Aorta (tissue), 5 donors: ENCODE data around the gene TNS4. TPM values are rescaled to one million over a fixed set of nuclear protein-coding genes. Genes with fewer than 3 reads are reported as not detected.

Source experiments
- ATAC-seq: fragments of 200-7000 bp; cut with Tn5 transposase; one replicate; pipeline ENCODE4 v1.9.1; 2022; ENCODE audit warnings: moderate library complexity; ENCODE audit not compliant: low FRiP score
- DNase-seq, 2 donors: peaks; one replicate each; pipeline ENCODE4 v3.0.0-alpha.2; 2020
- H3K27ac ChIP-seq, 2 donors: one replicate each; pipeline ENCODE4 v1.5.1; 2013; ENCODE audit warnings: low read length in 2 of 2, mild to moderate bottlenecking in 2 of 2, moderate library complexity in 2 of 2, control low read depth in 1 of 2, inconsistent platforms in 1 of 2, low read depth in 1 of 2
- H3K27me3 ChIP-seq, 2 donors: one replicate each; pipeline ENCODE4 v1.6.1; 2013; ENCODE audit warnings: control low read depth in 1 of 2, low read length in 1 of 2, mild to moderate bottlenecking in 1 of 2, moderate library complexity in 1 of 2; ENCODE audit not compliant: insufficient read depth in 2 of 2, control insufficient read depth in 1 of 2
- H3K36me3 ChIP-seq, 2 donors: one replicate each; pipeline ENCODE4 v1.6.1; 2013; ENCODE audit warnings: control low read depth in 1 of 2, low read length in 1 of 2, mild to moderate bottlenecking in 1 of 2; ENCODE audit not compliant: insufficient read depth in 2 of 2, control insufficient read depth in 1 of 2
- H3K4me1 ChIP-seq, 2 donors: one replicate each; pipeline ENCODE4 v1.6.1; 2013; ENCODE audit warnings: low read length in 2 of 2, control low read depth in 1 of 2, mild to moderate bottlenecking in 1 of 2, moderate library complexity in 1 of 2; ENCODE audit not compliant: insufficient read depth in 2 of 2, control insufficient read depth in 1 of 2
- H3K4me3 ChIP-seq, 2 donors: one replicate each; pipeline ENCODE4 v1.5.1; 2013; ENCODE audit warnings: low read length in 2 of 2, control low read depth in 1 of 2, mild to moderate bottlenecking in 1 of 2
- H3K9me3 ChIP-seq: one replicate; pipeline ENCODE4 v1.6.1; 2013; ENCODE audit warnings: mild to moderate bottlenecking, low read length; ENCODE audit not compliant: control insufficient read depth
- WGBS, 2 donors: extraction: QIAGEN DNeasy Blood & Tissue Kit; methylation state at CpG; one replicate each; pipeline ENCODE4 v1.1.7; 2013; 5-methylcytosine and 5-hydroxymethylcytosine counted together
- intact Hi-C, 2 donors: fragments of 100-400 bp; cut with DNase I; formaldehyde crosslinking; loops; one replicate each; pipeline versions ENCODE4 v1.14.2 to v1.15.0; 2022
- polyA plus RNA-seq, 2 donors: library from polyadenylated mRNA; stranded (reverse); fragments of 200-250 nt; gene quantifications; one replicate each; pipeline ENCODE4 v1.2.3, GENCODE V29; 2013
- total RNA-seq, 2 donors: library from RNA; stranded (reverse); fragmentation: NEBNext Ultra II Directional; extraction: Animal tissue kit (Norgen Biotek cat#: 25700); gene quantifications; one replicate each; pipeline ENCODE4 v1.2.1, GENCODE V29; 2021
- donor health status: healthy with polysubstance abuse.
- donor health status: Bipolar disorder and iron deficiency.
- donor health status: DM: no; HTN: no; CAD: no.
- donor health status: DM: no; HTN: no; CAD: no.
- donor health status: DM: yes; HTN: yes; CAD: no.

Gene TNS4
- total and polyA plus RNA-seq, 4 donors = 0.05 to 0.39 TPM; not detected in 2

- intact Hi-C loops = no loop called here
- DNase-seq (no peak), ATAC-seq (no peak)
- Histone ChIP-seq H3K27ac (no peak overlapping the region), H3K9me3 (no peaks in the 10 kb centered on the region), H3K4me1 (peaks cover 0 to 2% of the 10 kb centered on the region in 2 donors), H3K27me3 (no peaks in the 10 kb centered on the region), H3K36me3 (no peaks in the 10 kb centered on the region), H3K4me3 (no peak overlapping the region)
- 93% methylated on average over 19 of the region's 19 CpGs for WGBS, 2 donors
Observed at GRCh38 chr17:40453881-40454612, 47.4 kb downstream of the TNS4 start.

GRCh38 chr17:40452921-40453378 is 48.5 kb downstream of the TNS4 start:
- H3K4me1 ChIP-seq = peaks cover 0 to 2% of the 10 kb centered on the region in 2 donors
- no peaks in the 10 kb centered on the region for H3K9me3 ChIP-seq
- H3K27me3 ChIP-seq = no peaks in the 10 kb centered on the region
- intact Hi-C loops = no loop called here
- no peaks in the 10 kb centered on the region for H3K36me3 ChIP-seq
- DNase-seq (no peak), ATAC-seq (no peak)
- peak overlapping the region in 1 of 2 donors; percentile 65 for H3K27ac ChIP-seq
- WGBS, 2 donors = 88 to 90% methylated on average over 15 of the region's 15 CpGs
- H3K4me3 ChIP-seq = no peak overlapping the region

DNA sequence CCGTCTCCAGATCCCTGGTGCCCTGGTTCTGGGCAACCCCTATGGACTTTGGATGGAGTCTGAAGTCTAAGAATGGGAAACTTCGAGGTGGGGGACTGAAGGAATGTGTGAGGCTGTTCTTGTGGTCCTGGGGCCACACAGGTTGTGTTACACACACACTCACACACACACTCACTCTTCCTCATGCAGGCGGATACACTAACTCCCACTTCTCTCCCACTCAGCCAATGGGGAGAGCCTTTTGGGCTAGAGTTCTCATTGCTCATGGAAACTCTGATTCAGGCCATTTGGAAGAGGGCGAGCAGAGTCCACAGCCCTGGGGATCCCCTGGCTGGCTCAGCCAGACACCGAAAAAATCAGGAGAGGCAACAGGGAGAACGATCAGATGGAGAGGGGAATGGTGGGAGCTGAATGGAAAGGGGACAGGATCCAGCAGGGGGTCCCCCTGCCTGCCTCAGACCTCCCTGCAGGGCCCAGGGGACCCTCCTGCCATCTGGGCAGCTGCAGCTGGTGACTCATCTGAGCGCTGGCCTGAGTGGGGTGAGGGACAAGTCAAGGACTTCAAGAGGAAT is 49.1 kb downstream of the TNS4 start:
- ATAC-seq (peak; percentile 73), DNase-seq (peak in 1 of 2 donors; percentile 74)
- intact Hi-C loops = no loop called here
- Histone ChIP-seq H3K4me3 (no peak overlapping the region), H3K27ac (peak overlapping the region in 1 of 2 donors; percentile 65), H3K36me3 (no peaks in the 10 kb centered on the region), H3K9me3 (no peaks in the 10 kb centered on the region), H3K4me1 (peaks cover 0 to 2% of the 10 kb centered on the region in 2 donors), H3K27me3 (no peaks in the 10 kb centered on the region)
- 9 to 12% methylated on average over 7 of the region's 7 CpGs for WGBS, 2 donors

GRCh38 chr17:40451420-40451819 is 50.0 kb downstream of the TNS4 start:
- H3K27ac ChIP-seq = peak overlapping the region in 1 of 2 donors; percentile 1
- ATAC-seq (peak; percentile 66), DNase-seq (peak; percentile 90 to 94)
- H3K36me3 ChIP-seq = no peaks in the 10 kb centered on the region
- no peaks in the 10 kb centered on the region for H3K27me3 ChIP-seq
- intact Hi-C loops = no loop called here
- WGBS, 2 donors = 6 to 7% methylated on average over 6 of the region's 6 CpGs
- no peak overlapping the region for H3K4me3 ChIP-seq
- peaks cover 0 to 2% of the 10 kb centered on the region in 2 donors for H3K4me1 ChIP-seq
- H3K9me3 ChIP-seq = no peaks in the 10 kb centered on the region

DNA sequence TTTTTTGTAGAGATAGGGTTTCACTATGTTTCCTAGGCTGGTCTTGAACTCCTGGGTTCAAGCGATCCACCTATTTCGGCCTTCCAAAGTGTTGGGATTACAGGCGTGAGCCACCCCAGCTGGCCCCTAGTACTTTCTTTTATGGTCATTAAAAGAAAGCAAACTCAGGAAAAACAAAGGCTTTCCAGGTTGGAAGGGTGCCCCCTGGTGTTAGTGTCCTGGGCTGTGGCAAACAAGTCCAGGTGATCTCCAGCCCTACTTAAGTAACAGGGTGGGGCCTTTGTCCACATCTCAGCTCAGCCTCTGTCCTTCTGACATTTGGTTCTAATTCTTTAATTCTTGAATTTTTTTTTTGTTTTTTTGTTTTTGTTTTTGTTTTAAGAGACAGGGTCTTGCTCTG is 51.2 kb downstream of the TNS4 start:
- Histone ChIP-seq H3K36me3 (no peaks in the 10 kb centered on the region), H3K9me3 (no peaks in the 10 kb centered on the region), H3K27me3 (no peaks in the 10 kb centered on the region), H3K4me3 (no peak overlapping the region), H3K4me1 (peaks cover 0 to 2% of the 10 kb centered on the region in 2 donors), H3K27ac (no peak overlapping the region)
- DNase-seq (no peak), ATAC-seq (no peak)
- 81% methylated on average over 3 of the region's 3 CpGs for WGBS, 2 donors
- intact Hi-C loops = no loop called here

DNA sequence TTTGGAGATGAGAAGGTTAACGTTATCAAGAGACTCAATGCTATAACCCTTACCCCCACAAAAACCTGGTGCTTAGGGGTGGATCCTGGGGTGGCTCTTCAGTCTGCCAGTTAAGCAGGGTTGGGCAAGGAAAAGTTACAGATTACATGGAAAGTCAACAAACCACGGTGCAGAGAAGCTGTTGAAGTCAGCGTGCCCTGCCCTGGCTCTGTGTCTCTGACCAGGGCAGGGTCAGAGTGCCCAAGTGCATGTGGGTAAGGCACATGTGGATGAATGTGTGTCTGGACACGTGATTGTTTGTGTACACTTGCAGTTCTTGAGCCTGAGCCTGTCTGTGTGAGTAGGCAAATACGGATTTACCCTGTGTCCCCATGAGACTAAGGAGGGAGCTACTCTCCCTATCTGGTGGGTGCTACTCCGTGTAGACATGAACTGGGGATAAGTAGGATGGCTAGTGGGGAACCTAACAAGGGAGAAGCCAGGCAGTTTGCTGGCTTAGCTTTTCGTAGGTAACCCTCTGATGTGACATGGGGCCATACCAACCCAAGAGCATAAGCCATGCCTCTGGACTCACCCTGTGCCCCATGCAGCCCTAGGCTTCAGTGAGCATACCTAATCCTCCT is 52.7 kb downstream of the TNS4 start:
- ATAC-seq = no peak
- Histone ChIP-seq H3K4me1 (peaks cover 0 to 2% of the 10 kb centered on the region in 2 donors), H3K4me3 (no peak overlapping the region), H3K27me3 (no peaks in the 10 kb centered on the region), H3K9me3 (no peaks in the 10 kb centered on the region), H3K36me3 (no peaks in the 10 kb centered on the region), H3K27ac (peak overlapping the region in 1 of 2 donors; percentile 9)
- DNase-seq = no peak
- WGBS, 2 donors = 23 to 27% methylated on average over 7 of the region's 7 CpGs
- intact Hi-C loops = loop anchor here in 1 of 2 donors (10.0 kb wide), 1 partner anchor 116 kb away; the partner anchor contains the start of gene CCR7

DNA sequence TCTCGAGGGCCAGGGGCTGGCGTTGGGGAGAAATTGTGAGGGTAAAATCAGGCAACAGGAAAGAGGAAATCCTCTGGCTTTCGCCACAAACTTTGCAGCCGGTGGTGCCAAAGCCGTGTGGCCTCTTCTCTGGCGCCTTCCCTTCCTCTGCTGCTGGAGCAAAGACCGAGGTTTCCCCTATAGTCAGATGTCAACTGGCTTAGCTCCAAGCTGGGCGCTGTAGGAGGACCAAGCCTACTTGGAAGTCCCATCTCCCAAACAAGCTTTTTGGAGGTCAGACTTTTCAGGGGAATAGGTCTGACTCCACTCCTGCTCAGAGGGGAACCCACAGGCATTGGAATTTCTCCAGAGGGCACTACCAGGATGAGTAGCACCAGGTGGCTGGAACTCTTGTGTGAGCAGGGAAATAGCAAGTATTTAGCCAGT is 53.2 kb downstream of the TNS4 start:
- intact Hi-C loops = loop anchor here in 1 of 2 donors (10.0 kb wide), 1 partner anchor 117 kb away; the partner anchor contains the start of gene CCR7
- DNase-seq (peak in 1 of 2 donors; percentile 78), ATAC-seq (no peak)
- 3 to 4% methylated on average over 8 of the region's 8 CpGs for WGBS, 2 donors
- Histone ChIP-seq H3K36me3 (no peaks in the 10 kb centered on the region), H3K4me1 (peaks cover 0 to 2% of the 10 kb centered on the region in 2 donors), H3K27me3 (no peaks in the 10 kb centered on the region), H3K27ac (peak overlapping the region in 1 of 2 donors; percentile 55), H3K9me3 (no peaks in the 10 kb centered on the region), H3K4me3 (no peak overlapping the region)

DNA sequence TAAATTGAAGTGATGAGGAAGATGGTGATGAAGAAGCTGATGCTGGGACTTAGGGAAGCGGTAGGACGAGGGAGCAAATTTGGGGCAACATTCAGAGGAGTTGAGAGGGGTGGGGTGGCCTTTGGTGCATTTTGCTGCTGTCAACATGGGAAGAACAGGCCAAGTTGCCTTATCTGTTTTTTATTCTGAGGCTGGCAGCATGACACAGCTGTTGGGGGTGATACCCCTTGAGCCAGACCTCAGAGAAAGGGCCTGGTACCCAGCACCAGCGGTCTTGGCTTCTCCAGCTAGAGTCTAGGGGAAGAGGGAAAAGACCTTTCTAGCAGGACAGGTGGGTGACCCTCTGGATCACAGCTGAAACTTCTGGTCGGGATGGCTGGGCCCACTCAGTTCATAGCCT is 53.6 kb downstream of the TNS4 start:
- Histone ChIP-seq H3K27me3 (no peaks in the 10 kb centered on the region), H3K4me3 (no peak overlapping the region), H3K36me3 (no peaks in the 10 kb centered on the region), H3K4me1 (peaks cover 0 to 2% of the 10 kb centered on the region in 2 donors), H3K9me3 (no peaks in the 10 kb centered on the region), H3K27ac (peak overlapping the region in 1 of 2 donors; percentile 55)
- 46 to 62% methylated on average over 3 to 4 of the region's 4 CpGs for WGBS, 2 donors
- intact Hi-C loops = loop anchor here in 1 of 2 donors (10.0 kb wide), 1 partner anchor 117 kb away; the partner anchor contains the start of gene CCR7
- no peak for ATAC-seq
- no peak for DNase-seq
